K562 (cell line): ENCODE measurements around the gene MRPS15. TPM values are rescaled to one million over a fixed set of nuclear protein-coding genes. Genes with fewer than 3 reads are reported as not detected.
A peak's percentile ranks its signal among the peaks of the same experiment; 100 is the strongest.
"Not testable (repeated sequence)": the region's sequence is repeated elsewhere in the genome, so short reads cannot be mapped to it uniquely, and the experiment has no call there.

ENCODE experiments used
- ATAC-seq: fragments of 200-7000 bp; cut with Tn5 transposase; 3 replicates; pipeline ENCODE4 v1.9.1; 2020; ENCODE audit warnings: moderate library complexity
- BruUV-seq: library from RNA; stranded (reverse); fragments of 400-500 nt; replicated peaks from 2 replicates; lab custom pipeline; 2021; lab: Mats Ljungman, UMichigan
- CTCF ChIA-PET: fragments of 300-600 bp; formaldehyde crosslinking; extraction: SDS; loops from one replicate; lab custom pipeline; 2021; ENCODE audit warnings: low intra/inter-chr PET ratio; lab: Yijun Ruan, JAX
- POLR2A ChIA-PET: fragments of 300-600, 350-650 bp; sonication (Branson Sonifier 250); formaldehyde crosslinking; extraction: SDS; loops from one replicate; lab custom pipeline; 2021; ENCODE audit warnings: antibody characterized with exemption, inconsistent platforms; lab: Yijun Ruan, JAX
- DNase-seq, 4 experiments: peaks; one replicate each; pipeline versions ENCODE4 v3.0.0 to v3.0.0-alpha.2; 2011 to 2018; ENCODE audit warnings: low spot score in 3 of 4, mixed read lengths in 3 of 4; ENCODE audit errors: extremely low read depth in 1 of 4
- FAIRE-seq: peaks from 2 replicates; lab custom pipeline; 2011; peaks lifted over from hg19 to GRCh38; lab: Jason Lieb, UNC
- H2AFZ ChIP-seq: 2 replicates; pipeline ENCODE4 v1.6.0; 2011; ENCODE audit warnings: low read depth, low read length, control low read depth, inconsistent platforms
- H3K27ac ChIP-seq: fragments of 200-600 bp; 3 replicates; pipeline ENCODE4 v1.8.0; 2011; ENCODE audit warnings: low read depth, mild to moderate bottlenecking, control low read depth, inconsistent platforms, low read length, moderate library complexity, mixed read lengths; ENCODE audit errors: extremely low read depth
- H3K27me3 ChIP-seq, 2 experiments: fragments of 300-600 bp in 1 of 2; 2 replicates in 1 of 2; 3 replicates in 1 of 2; pipeline versions ENCODE4 v1.6.0 to v1.8.0; 2011; ENCODE audit warnings: inconsistent platforms in 2 of 2, low read length in 2 of 2, mild to moderate bottlenecking in 1 of 2, mixed read lengths in 1 of 2, moderate library complexity in 1 of 2; ENCODE audit not compliant: control insufficient read depth in 2 of 2, insufficient read depth in 2 of 2
- H3K36me3 ChIP-seq: fragments of 300-600 bp; 3 replicates; pipeline ENCODE4 v1.8.0; 2011; ENCODE audit warnings: mild to moderate bottlenecking, low read length, inconsistent platforms; ENCODE audit not compliant: control insufficient read depth, insufficient read depth
- H3K4me1 ChIP-seq, 2 experiments: fragments of 200-600 bp in 1 of 2; replicated peaks in 1 of 2; 2 replicates in 1 of 2; 3 replicates in 1 of 2; pipeline versions ENCODE4 v1.5.1 to v1.8.0; 2011; ENCODE audit warnings: inconsistent platforms in 2 of 2, low read length in 2 of 2, mild to moderate bottlenecking in 1 of 2, mixed read lengths in 1 of 2, moderate library complexity in 1 of 2; ENCODE audit not compliant: control insufficient read depth in 2 of 2, insufficient read depth in 2 of 2
- H3K4me2 ChIP-seq: 2 replicates; pipeline ENCODE4 v1.6.1; 2011; ENCODE audit warnings: low read length, control low read depth, inconsistent platforms, mixed read lengths; ENCODE audit not compliant: insufficient read depth
- H3K4me3 ChIP-seq: fragments of 200-600 bp; sonication (generic), shearing (Covaris generic); 2 replicates; pipeline ENCODE4 v1.5.1; 2016; ENCODE audit warnings: control low read depth, inconsistent platforms
- H3K79me2 ChIP-seq: fragments of 200-600 bp; 3 replicates; pipeline ENCODE4 v1.8.0; 2011; ENCODE audit warnings: low read length, inconsistent platforms; ENCODE audit not compliant: control insufficient read depth, insufficient read depth
- H3K9ac ChIP-seq, 2 experiments: 2 replicates each; pipeline versions ENCODE4 v1.6.0 to v1.6.1; 2011; ENCODE audit warnings: low read depth in 2 of 2, low read length in 2 of 2, control low read depth in 1 of 2, inconsistent platforms in 1 of 2, mild to moderate bottlenecking in 1 of 2, mixed read lengths in 1 of 2; ENCODE audit not compliant: insufficient read depth in 1 of 2
- H3K9me1 ChIP-seq: one replicate; pipeline ENCODE4 v1.6.0; 2011; ENCODE audit warnings: inconsistent platforms, mild to moderate bottlenecking, low read length, moderate library complexity; ENCODE audit not compliant: control insufficient read depth, insufficient read depth
- H3K9me3 ChIP-seq: replicated peaks from 2 replicates; pipeline ENCODE4 v1.5.1; 2011; ENCODE audit warnings: low read depth, low read length, inconsistent platforms; ENCODE audit not compliant: control insufficient read depth, insufficient read depth
- H4K20me1 ChIP-seq: replicated peaks from 2 replicates; pipeline ENCODE4 v1.6.1; 2011; ENCODE audit warnings: low read length, inconsistent platforms, mixed read lengths; ENCODE audit not compliant: control insufficient read depth, insufficient read depth
- ARID1B ChIP-seq: fragments of 450-650 bp; IDR thresholded peaks from 2 replicates; pipeline ENCODE4 v1.6.1; 2016; ENCODE audit warnings: antibody characterized with exemption, mild to moderate bottlenecking, inconsistent platforms
- CBFA2T2 ChIP-seq: fragments of 450-650 bp; conservative IDR thresholded peaks from 2 replicates; pipeline ENCODE4 v1.6.1; 2017; ENCODE audit warnings: mild to moderate bottlenecking
- CBFA2T3 ChIP-seq: fragments of 450-650 bp; IDR thresholded peaks from 2 replicates; pipeline ENCODE4 v1.6.1; 2017
- CTBP1 ChIP-seq: fragments of 450-650 bp; IDR thresholded peaks from 2 replicates; pipeline ENCODE4 v1.6.1; 2016; ENCODE audit warnings: borderline replicate concordance
- KLF13 ChIP-seq: fragments of 450-650 bp; IDR thresholded peaks from 2 replicates; pipeline ENCODE4 v1.6.1; 2016; ENCODE audit warnings: missing genetic modification characterization, low read depth, mild to moderate bottlenecking, missing compliant biosample characterization, moderate library complexity, borderline replicate concordance
- MECOM ChIP-seq: fragments of 250-450 bp; sonication (Bioruptor Pico); IDR thresholded peaks from 2 replicates; pipeline ENCODE4 v1.8.0; 2022; ENCODE audit warnings: inconsistent platforms
- MTA2 ChIP-seq: fragments of 450-650 bp; IDR thresholded peaks from 2 replicates; pipeline ENCODE4 v1.6.1; 2016; ENCODE audit warnings: low read depth
- NONO ChIP-seq, 2 experiments: fragments of 200-400 bp in 1 of 2; fragments of 450-650 bp in 1 of 2; formaldehyde crosslinking in 1 of 2; IDR thresholded peaks; 2 replicates each; pipeline ENCODE4 v1.6.1; 2017; ENCODE audit warnings: low read depth in 2 of 2, mild to moderate bottlenecking in 2 of 2, moderate library complexity in 2 of 2, low read length in 1 of 2
- NR2C1 ChIP-seq, 2 experiments: fragments of 450-650 bp; IDR thresholded peaks; 2 replicates each; pipeline ENCODE4 v1.6.1; 2017; ENCODE audit warnings: mild to moderate bottlenecking in 2 of 2, antibody characterized with exemption in 1 of 2, inconsistent platforms in 1 of 2, missing compliant biosample characterization in 1 of 2, missing genetic modification characterization in 1 of 2
- SMARCE1 ChIP-seq: fragments of 450-650 bp; IDR thresholded peaks from 2 replicates; pipeline ENCODE4 v1.7.1; 2016; ENCODE audit warnings: mild to moderate bottlenecking
- SPI1 ChIP-seq: IDR thresholded peaks from 2 replicates; pipeline ENCODE4 v1.6.1; 2011; ENCODE audit warnings: low read depth, low read length, control low read depth, borderline replicate concordance
- SRF ChIP-seq, 2 experiments: fragments of 250-450, 450-650 bp in 1 of 2; sonication (Bioruptor Pico) in 1 of 2; sonication (generic) in 1 of 2; formaldehyde crosslinking; IDR thresholded peaks; 2 replicates each; pipeline versions ENCODE4 v1.5.0 to v1.5.1; 2020 to 2022; ENCODE audit warnings: mild to moderate bottlenecking in 1 of 2, missing genetic modification reagents in 1 of 2
- TCF3 ChIP-seq: sonication (generic); formaldehyde crosslinking; IDR thresholded peaks from 2 replicates; pipeline ENCODE4 v1.4.0; 2020; ENCODE audit warnings: mild to moderate bottlenecking, missing genetic modification reagents
- TCFL5 ChIP-seq: fragments of 250-450 bp; sonication (Bioruptor Pico); conservative IDR thresholded peaks from 2 replicates; pipeline ENCODE4 v1.6.1; 2021; ENCODE audit warnings: mild to moderate bottlenecking, moderate library complexity, matching md5 sums
- TRIM24 ChIP-seq, 2 experiments: fragments of 450-650 bp; IDR thresholded peaks; 2 replicates each; pipeline ENCODE4 v1.6.1; 2016
- ZEB2 ChIP-seq: fragments of 450-650 bp; IDR thresholded peaks from 2 replicates; pipeline ENCODE4 v1.6.1; 2016
- ZNF263 ChIP-seq: sonication (generic); formaldehyde crosslinking; IDR thresholded peaks from 2 replicates; pipeline ENCODE4 v1.8.0; 2022; ENCODE audit warnings: mild to moderate bottlenecking, missing genetic modification reagents, borderline replicate concordance
- ZNF766 ChIP-seq: fragments of 200-800 bp; sonication (Bioruptor generic); conservative IDR thresholded peaks from 2 replicates; pipeline ENCODE4 v1.6.1; 2016; ENCODE audit warnings: missing genetic modification characterization, missing compliant biosample characterization
- WGBS: fragments of 100-300 bp; shearing (Covaris generic); methylation state at CpG from one replicate; pipeline ENCODE4 v1.1.6; 2016; ENCODE audit warnings: low coverage, mixed read lengths; ENCODE audit not compliant: insufficient coverage; ENCODE audit errors: missing lambda C conversion rate; 5-methylcytosine and 5-hydroxymethylcytosine counted together
- in situ Hi-C: fragments of 300-500 bp; cut with MboI; formaldehyde crosslinking; loops from 4 replicates; pipeline ENCODE4 v1.15.0; 2018; ENCODE audit warnings: inconsistent platforms, mixed read lengths
- intact Hi-C: fragments of 100-400 bp; cut with micrococcal nuclease; formaldehyde crosslinking; loops from 2 replicates; pipeline ENCODE4 v1.14.2; 2022
- polyA plus RNA-seq, 8 experiments: library from polyadenylated mRNA; depleted of rRNA in 4 of 8; stranded (reverse) in 5 of 8; unstranded in 3 of 8; fragments of >200 nt; fragmentation: Nextera tagmentation in 2 of 8; fragmentation: Illumina TruSeq in 1 of 8; extraction: Ambion mirVana in 2 of 8; extraction: Trizol in 1 of 8; gene quantifications; 2 replicates each; pipeline versions ENCODE4 v1.2.1 to v1.2.3, GENCODE V29; 2011 to 2014; ENCODE audit warnings: inconsistent platforms in 1 of 8, missing spikeins in 1 of 8
- total RNA-seq, 7 experiments: library from RNA; depleted of rRNA in 6 of 7; stranded (reverse); fragments of >200 nt in 6 of 7; fragmentation: Illumina TruSeq in 2 of 7; extraction: Trizol in 2 of 7; gene quantifications; 2 replicates each; pipeline versions ENCODE4 v1.2.1 to v1.2.3, GENCODE V29; 2011 to 2021; ENCODE audit warnings: low replicate concordance in 1 of 7
- TF ChIP-seq, protein P1 (sequence below), 2 experiments: fragments of 250-450 bp in 1 of 2; fragments of 450-650 bp in 1 of 2; sonication (Bioruptor Pico) in 1 of 2; IDR thresholded peaks; 2 replicates each; pipeline versions ENCODE4 v1.6.1 to v1.8.0; 2016 to 2021; ENCODE audit warnings: mild to moderate bottlenecking in 2 of 2, moderate library complexity in 2 of 2, missing compliant biosample characterization in 1 of 2, missing genetic modification characterization in 1 of 2
- TF ChIP-seq, protein P2 (sequence below): fragments of 450-650 bp; conservative IDR thresholded peaks from 2 replicates; pipeline ENCODE4 v1.6.1; 2016; ENCODE audit warnings: missing genetic modification characterization, low read depth, mild to moderate bottlenecking, missing compliant biosample characterization, moderate library complexity

Gene MRPS15
- total and polyA plus RNA-seq, 9 of the 15 experiments (the other 6 are each of a cell fraction or from before 2014, with no cell fraction given), result 62.9 to 286 (median 149) TPM

DNA sequence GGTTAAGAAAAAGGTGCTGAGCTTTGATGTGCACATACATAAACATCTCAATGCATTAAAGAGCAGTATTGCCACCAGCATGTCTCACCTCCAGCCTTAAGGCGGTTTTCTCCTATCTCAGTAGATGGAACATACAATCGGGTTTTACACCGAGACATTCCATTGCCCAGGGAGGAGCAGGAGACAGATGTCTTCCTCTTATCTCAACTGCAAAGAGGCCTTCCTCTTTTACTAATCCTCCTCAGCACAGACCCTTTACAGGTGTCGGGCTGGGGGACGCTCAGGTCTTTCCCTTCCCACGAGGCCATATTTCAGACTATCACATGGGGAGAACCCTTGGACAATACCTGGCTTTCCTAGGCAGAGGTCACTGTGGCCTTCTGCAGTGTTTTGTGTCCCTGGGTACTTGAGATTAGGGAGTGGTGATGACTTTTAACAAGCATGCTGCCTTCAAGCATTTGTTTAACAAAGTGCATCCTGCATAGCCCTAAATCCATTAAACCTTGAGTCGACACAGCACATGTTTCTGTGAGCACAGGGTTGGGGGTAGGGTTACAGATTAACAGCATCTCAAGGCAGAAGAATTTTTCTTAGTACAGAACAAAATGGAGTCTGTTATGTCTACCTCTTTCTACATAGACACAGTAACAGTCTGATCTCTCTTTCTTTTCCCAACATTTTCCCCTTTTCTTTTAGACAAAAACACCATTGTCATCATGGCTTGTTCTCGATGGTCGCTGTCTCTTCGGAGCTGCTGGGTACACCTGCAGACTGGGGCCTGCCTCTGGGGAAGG lies 25.3 kb upstream of the MRPS15 start:
- H3K9me3 ChIP-seq; H3K4me2 ChIP-seq; H3K9me1 ChIP-seq; H3K36me3 ChIP-seq; H3K9ac ChIP-seq; ATAC-seq; POLR2A ChIA-PET; BruUV-seq; intact Hi-C loops; H3K4me3 ChIP-seq; H4K20me1 ChIP-seq; in situ Hi-C loops; CTCF ChIA-PET; DNase-seq; H3K79me2 ChIP-seq; H3K27me3 ChIP-seq; H3K27ac ChIP-seq; H2AFZ ChIP-seq; FAIRE-seq; TF ChIP-seq NR2C1 (IDR thresholded peaks at IDR 0.05): not testable (repeated sequence)
- WGBS, result 21% methylated on average over 10 of the region's 10 CpGs
- H3K4me1 ChIP-seq, result peaks cover 28 to 33% of the 10 kb centered on the region in 2 experiments
- 0 out of 2 replicates have a peak, but pooled peaks have one; percentile 31 for TF ChIP-seq NR2C1 (tag; IDR thresholded peaks at IDR 0.05)
- peak in 1 of 2 experiments; percentile 39; a peak in 1 of 4 replicates for TF ChIP-seq TRIM24 (IDR thresholded peaks at IDR 0.05)
- 0 out of 2 replicates have a peak, but pooled peaks have one; percentile 45 for TF ChIP-seq TCFL5 (CRISPR knock-in tag)
- TF ChIP-seq MECOM (CRISPR knock-in tag), result 0 out of 2 replicates have a peak, but pooled peaks have one; percentile 24
- peak; percentile 77 for TF ChIP-seq SPI1
- 0 out of 4 replicates have a peak, but pooled peaks of 1 of the 2 experiments have one; percentile 35 for TF ChIP-seq NONO (IDR thresholded peaks at IDR 0.05; ENCODE audit: low read depth in 2 of 2, low read length in 1 of 2)
- peak; percentile 26; the same call in 1 of the 2 replicates for TF ChIP-seq SMARCE1
- 0 out of 2 replicates have a peak, but pooled peaks have one; percentile 39 for TF ChIP-seq ZNF766 (CRISPR knock-in tag)
- TF ChIP-seq, protein P1, sequence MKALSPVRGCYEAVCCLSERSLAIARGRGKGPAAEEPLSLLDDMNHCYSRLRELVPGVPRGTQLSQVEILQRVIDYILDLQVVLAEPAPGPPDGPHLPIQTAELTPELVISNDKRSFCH (CRISPR knock-in tag; IDR thresholded peaks at IDR 0.05), result not testable (repeated sequence)
- TF ChIP-seq, protein P1 (tag; IDR thresholded peaks at IDR 0.05), result peak; percentile 87; the same call in 1 of the 2 replicates
- TF ChIP-seq ZNF263 (CRISPR knock-in tag), result peak; percentile 28; the same call in 1 of the 2 replicates
- peak; percentile 92 for TF ChIP-seq CTBP1
- TF ChIP-seq, protein P2, sequence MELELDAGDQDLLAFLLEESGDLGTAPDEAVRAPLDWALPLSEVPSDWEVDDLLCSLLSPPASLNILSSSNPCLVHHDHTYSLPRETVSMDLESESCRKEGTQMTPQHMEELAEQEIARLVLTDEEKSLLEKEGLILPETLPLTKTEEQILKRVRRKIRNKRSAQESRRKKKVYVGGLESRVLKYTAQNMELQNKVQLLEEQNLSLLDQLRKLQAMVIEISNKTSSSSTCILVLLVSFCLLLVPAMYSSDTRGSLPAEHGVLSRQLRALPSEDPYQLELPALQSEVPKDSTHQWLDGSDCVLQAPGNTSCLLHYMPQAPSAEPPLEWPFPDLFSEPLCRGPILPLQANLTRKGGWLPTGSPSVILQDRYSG (tag), result peak; percentile 74; the same call in 1 of the 2 replicates
- TF ChIP-seq ZEB2, result peak; percentile 84
- peak; percentile 78 for TF ChIP-seq TCF3 (CRISPR knock-in tag)
- peak; percentile 64 for TF ChIP-seq ARID1B
- peak; percentile 77 for TF ChIP-seq CBFA2T3
- 0 out of 2 replicates have a peak, but pooled peaks have one; percentile 17 for TF ChIP-seq MTA2
- 0 out of 2 replicates have a peak, but pooled peaks have one; percentile 14 for TF ChIP-seq KLF13
- TF ChIP-seq SRF (CRISPR knock-in tag; IDR thresholded peaks at IDR 0.05), result peak in 1 of 2 experiments; percentile 55; a peak in 1 of 4 replicates
- peak; percentile 75 for TF ChIP-seq CBFA2T2
